K562 (cell line): ENCODE results near the gene PRXL2A. TPM values are rescaled to one million over a fixed set of nuclear protein-coding genes. Genes with fewer than 3 reads are reported as not detected.

ENCODE experiments used
- ARID2 ChIP-seq: fragments of 450-650 bp; IDR thresholded peaks from 2 replicates; pipeline ENCODE4 v1.6.1; 2017; ENCODE audit warnings: antibody characterized with exemption, mild to moderate bottlenecking
- CAMTA2 ChIP-seq: fragments of 250-450 bp; sonication (Bioruptor Pico); conservative IDR thresholded peaks from 2 replicates; pipeline ENCODE4 v1.5.1; 2022
- CEBPG ChIP-seq, 3 experiments: fragments of 200-800 bp in 1 of 3; sonication (Bioruptor generic) in 1 of 3; sonication (generic) in 1 of 3; formaldehyde crosslinking in 1 of 3; IDR thresholded peaks in 2 of 3; conservative IDR thresholded peaks in 1 of 3; 2 replicates each; pipeline versions ENCODE4 v1.6.1 to v1.8.0; 2016 to 2022; ENCODE audit warnings: missing compliant biosample characterization in 2 of 3, missing genetic modification characterization in 2 of 3, mild to moderate bottlenecking in 1 of 3, missing genetic modification reagents in 1 of 3
- CHD1 ChIP-seq: fragments of 200-600 bp; sonication (generic); IDR thresholded peaks from one replicate; pipeline ENCODE4 v1.6.1; 2012; ENCODE audit warnings: mild to moderate bottlenecking, moderate library complexity, low read length, inconsistent platforms
- FOXP1 ChIP-seq: sonication (generic); formaldehyde crosslinking; IDR thresholded peaks from 2 replicates; pipeline ENCODE4 v1.8.0; 2022; ENCODE audit warnings: mild to moderate bottlenecking, missing genetic modification reagents
- NBN ChIP-seq: fragments of 450-650 bp; IDR thresholded peaks from 2 replicates; pipeline ENCODE4 v1.6.1; 2016; ENCODE audit warnings: low read depth, mild to moderate bottlenecking
- polyA plus RNA-seq, 8 experiments: library from polyadenylated mRNA; depleted of rRNA in 4 of 8; stranded (reverse) in 5 of 8; unstranded in 3 of 8; fragments of >200 nt; fragmentation: Nextera tagmentation in 2 of 8; fragmentation: Illumina TruSeq in 1 of 8; extraction: Ambion mirVana in 2 of 8; extraction: Trizol in 1 of 8; gene quantifications; 2 replicates each; pipeline versions ENCODE4 v1.2.1 to v1.2.3, GENCODE V29; 2011 to 2014; ENCODE audit warnings: inconsistent platforms in 1 of 8, missing spikeins in 1 of 8
- total RNA-seq, 7 experiments: library from RNA; depleted of rRNA in 6 of 7; stranded (reverse); fragments of >200 nt in 6 of 7; fragmentation: Illumina TruSeq in 2 of 7; extraction: Trizol in 2 of 7; gene quantifications; 2 replicates each; pipeline versions ENCODE4 v1.2.1 to v1.2.3, GENCODE V29; 2011 to 2021; ENCODE audit warnings: low replicate concordance in 1 of 7
- TF ChIP-seq, protein P1 (sequence below): fragments of 450-650 bp; IDR thresholded peaks from 2 replicates; pipeline ENCODE4 v1.6.1; 2016; ENCODE audit warnings: mild to moderate bottlenecking, moderate library complexity

PRXL2A gene
- total and polyA plus RNA-seq, 9 of the 15 experiments (the other 6 are each of a cell fraction or from before 2014, with no cell fraction given): 0.14 to 1.2 (median 0.75) TPM

DNA sequence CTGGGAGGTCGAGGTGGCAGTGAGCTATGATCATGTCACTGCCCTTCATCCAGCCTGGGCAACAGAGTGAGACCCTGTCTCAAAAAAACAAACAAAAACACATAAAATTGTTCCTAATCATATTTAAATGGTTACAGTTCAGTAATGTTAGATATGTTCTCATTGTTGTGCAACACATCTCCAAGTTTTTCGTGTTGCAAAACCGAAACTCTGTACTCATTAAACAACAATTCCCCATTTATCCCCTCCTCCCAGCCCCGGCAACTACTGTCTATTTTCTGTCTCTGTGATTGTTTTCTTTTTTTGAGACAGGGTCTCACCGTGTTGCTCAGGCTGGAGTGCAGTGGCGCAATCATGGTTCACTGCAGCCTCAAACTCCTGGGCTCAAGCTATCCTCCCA lies 16.1 kb upstream of the PRXL2A start (continued):
- TF ChIP-seq, protein P1, sequence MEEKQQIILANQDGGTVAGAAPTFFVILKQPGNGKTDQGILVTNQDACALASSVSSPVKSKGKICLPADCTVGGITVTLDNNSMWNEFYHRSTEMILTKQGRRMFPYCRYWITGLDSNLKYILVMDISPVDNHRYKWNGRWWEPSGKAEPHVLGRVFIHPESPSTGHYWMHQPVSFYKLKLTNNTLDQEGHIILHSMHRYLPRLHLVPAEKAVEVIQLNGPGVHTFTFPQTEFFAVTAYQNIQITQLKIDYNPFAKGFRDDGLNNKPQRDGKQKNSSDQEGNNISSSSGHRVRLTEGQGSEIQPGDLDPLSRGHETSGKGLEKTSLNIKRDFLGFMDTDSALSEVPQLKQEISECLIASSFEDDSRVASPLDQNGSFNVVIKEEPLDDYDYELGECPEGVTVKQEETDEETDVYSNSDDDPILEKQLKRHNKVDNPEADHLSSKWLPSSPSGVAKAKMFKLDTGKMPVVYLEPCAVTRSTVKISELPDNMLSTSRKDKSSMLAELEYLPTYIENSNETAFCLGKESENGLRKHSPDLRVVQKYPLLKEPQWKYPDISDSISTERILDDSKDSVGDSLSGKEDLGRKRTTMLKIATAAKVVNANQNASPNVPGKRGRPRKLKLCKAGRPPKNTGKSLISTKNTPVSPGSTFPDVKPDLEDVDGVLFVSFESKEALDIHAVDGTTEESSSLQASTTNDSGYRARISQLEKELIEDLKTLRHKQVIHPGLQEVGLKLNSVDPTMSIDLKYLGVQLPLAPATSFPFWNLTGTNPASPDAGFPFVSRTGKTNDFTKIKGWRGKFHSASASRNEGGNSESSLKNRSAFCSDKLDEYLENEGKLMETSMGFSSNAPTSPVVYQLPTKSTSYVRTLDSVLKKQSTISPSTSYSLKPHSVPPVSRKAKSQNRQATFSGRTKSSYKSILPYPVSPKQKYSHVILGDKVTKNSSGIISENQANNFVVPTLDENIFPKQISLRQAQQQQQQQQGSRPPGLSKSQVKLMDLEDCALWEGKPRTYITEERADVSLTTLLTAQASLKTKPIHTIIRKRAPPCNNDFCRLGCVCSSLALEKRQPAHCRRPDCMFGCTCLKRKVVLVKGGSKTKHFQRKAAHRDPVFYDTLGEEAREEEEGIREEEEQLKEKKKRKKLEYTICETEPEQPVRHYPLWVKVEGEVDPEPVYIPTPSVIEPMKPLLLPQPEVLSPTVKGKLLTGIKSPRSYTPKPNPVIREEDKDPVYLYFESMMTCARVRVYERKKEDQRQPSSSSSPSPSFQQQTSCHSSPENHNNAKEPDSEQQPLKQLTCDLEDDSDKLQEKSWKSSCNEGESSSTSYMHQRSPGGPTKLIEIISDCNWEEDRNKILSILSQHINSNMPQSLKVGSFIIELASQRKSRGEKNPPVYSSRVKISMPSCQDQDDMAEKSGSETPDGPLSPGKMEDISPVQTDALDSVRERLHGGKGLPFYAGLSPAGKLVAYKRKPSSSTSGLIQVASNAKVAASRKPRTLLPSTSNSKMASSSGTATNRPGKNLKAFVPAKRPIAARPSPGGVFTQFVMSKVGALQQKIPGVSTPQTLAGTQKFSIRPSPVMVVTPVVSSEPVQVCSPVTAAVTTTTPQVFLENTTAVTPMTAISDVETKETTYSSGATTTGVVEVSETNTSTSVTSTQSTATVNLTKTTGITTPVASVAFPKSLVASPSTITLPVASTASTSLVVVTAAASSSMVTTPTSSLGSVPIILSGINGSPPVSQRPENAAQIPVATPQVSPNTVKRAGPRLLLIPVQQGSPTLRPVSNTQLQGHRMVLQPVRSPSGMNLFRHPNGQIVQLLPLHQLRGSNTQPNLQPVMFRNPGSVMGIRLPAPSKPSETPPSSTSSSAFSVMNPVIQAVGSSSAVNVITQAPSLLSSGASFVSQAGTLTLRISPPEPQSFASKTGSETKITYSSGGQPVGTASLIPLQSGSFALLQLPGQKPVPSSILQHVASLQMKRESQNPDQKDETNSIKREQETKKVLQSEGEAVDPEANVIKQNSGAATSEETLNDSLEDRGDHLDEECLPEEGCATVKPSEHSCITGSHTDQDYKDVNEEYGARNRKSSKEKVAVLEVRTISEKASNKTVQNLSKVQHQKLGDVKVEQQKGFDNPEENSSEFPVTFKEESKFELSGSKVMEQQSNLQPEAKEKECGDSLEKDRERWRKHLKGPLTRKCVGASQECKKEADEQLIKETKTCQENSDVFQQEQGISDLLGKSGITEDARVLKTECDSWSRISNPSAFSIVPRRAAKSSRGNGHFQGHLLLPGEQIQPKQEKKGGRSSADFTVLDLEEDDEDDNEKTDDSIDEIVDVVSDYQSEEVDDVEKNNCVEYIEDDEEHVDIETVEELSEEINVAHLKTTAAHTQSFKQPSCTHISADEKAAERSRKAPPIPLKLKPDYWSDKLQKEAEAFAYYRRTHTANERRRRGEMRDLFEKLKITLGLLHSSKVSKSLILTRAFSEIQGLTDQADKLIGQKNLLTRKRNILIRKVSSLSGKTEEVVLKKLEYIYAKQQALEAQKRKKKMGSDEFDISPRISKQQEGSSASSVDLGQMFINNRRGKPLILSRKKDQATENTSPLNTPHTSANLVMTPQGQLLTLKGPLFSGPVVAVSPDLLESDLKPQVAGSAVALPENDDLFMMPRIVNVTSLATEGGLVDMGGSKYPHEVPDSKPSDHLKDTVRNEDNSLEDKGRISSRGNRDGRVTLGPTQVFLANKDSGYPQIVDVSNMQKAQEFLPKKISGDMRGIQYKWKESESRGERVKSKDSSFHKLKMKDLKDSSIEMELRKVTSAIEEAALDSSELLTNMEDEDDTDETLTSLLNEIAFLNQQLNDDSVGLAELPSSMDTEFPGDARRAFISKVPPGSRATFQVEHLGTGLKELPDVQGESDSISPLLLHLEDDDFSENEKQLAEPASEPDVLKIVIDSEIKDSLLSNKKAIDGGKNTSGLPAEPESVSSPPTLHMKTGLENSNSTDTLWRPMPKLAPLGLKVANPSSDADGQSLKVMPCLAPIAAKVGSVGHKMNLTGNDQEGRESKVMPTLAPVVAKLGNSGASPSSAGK: no peak
- TF ChIP-seq ARID2 (no peak), CAMTA2 (CRISPR knock-in tag) (no peak), CHD1 (no peak), FOXP1 (CRISPR knock-in tag) (no peak), NBN (no peak), CEBPG (CRISPR knock-in tag; IDR thresholded peaks at IDR 0.05) (no peak), CEBPG (tag; conservative IDR thresholded peaks at IDR 0.05 in 1 of 2, IDR thresholded peaks at IDR 0.05 in 1 of 2) (peak; percentile 24 to 66; a peak in 1 of 4 replicates)
